Measurements from ENCODE around the gene ITPKA.
A peak's percentile ranks its signal among the peaks of the same experiment; 100 is the strongest.

The ITPKA gene

GRCh38 chr15:41493902-41494189 is 172 bp downstream of the ITPKA start:
- Histone ChIP-seq H3K4me1 (peaks cover 5% of the 10 kb centered on the region), H3K4me3 (ENCODE audit: low read depth, low read length) (peak overlapping the region; percentile 37), H3K27ac (no peak overlapping the region), H3K9me3 (ENCODE audit: control insufficient read depth, low read length) (no peaks in the 10 kb centered on the region), H3K36me3 (ENCODE audit: control insufficient read depth, insufficient read depth, low read length) (no peaks in the 10 kb centered on the region), H2AFZ (peak overlapping the region; percentile 78), H3K9ac (no peak overlapping the region), H3K27me3 (ENCODE audit: control insufficient read depth, insufficient read depth, low read length) (no peaks in the 10 kb centered on the region), H3K4me2 (ENCODE audit: low read length) (peak overlapping the region; percentile 72), H3K79me2 (no peaks in the 10 kb centered on the region)
- no peak for TF ChIP-seq CTCF (IDR thresholded peaks at IDR 0.05)

- Histone ChIP-seq H3K27me3 (ENCODE audit: control insufficient read depth, insufficient read depth, low read length) (no peaks in the 10 kb centered on the region), H3K4me3 (ENCODE audit: low read depth, low read length) (peak overlapping the region; percentile 37), H2AFZ (peak overlapping the region; percentile 78), H3K36me3 (ENCODE audit: control insufficient read depth, insufficient read depth, low read length) (no peaks in the 10 kb centered on the region), H3K79me2 (no peaks in the 10 kb centered on the region), H3K9ac (no peak overlapping the region), H3K27ac (no peak overlapping the region), H3K9me3 (ENCODE audit: control insufficient read depth, low read length) (no peaks in the 10 kb centered on the region), H3K4me2 (ENCODE audit: low read length) (peak overlapping the region; percentile 72), H3K4me1 (peaks cover 5% of the 10 kb centered on the region)
- no peak for TF ChIP-seq CTCF (IDR thresholded peaks at IDR 0.05)
Observed at GRCh38 chr15:41494190-41494921, 682 bp downstream of the ITPKA start.

DNA sequence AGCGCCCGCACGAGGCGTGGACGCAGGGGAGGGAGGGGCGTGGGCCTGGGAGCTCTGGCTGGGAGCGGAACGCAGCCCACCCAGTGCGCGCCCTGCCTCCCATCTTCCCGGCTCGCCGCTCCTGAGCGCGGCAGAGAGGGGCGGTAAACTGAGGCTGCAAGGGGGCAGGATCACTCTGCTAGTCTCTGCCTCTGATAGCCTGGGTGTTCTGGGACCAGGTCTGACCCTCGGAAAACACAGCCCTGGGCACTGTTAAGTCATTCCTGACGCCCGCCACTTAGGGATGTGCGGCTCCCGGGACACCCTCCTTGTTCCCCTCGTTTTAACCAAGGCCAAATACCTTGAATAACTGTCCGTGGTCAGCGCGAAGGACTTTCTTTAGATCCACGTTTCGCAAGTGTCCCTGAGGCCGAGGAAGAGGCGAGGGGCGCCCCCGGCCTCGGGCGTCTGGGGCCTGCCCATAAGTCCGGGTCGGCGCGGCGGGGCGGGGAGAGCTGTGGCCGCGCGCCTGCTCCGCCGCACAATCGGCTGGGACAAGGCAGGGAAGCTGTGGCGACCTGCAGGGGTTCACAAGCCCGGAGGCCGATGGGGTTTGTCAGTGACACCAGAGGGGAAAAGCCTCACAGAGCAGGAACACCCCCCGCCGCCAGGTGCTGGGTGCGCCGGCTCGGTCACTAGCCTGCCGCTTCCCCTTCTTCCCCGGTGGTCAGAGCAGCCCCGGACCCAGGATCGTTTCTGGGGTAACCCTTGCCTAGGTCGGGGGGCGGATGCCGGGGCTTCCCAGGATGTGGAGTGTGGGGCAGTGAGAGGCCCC is 1.5 kb downstream of the ITPKA start:
- TF ChIP-seq CTCF (IDR thresholded peaks at IDR 0.05), result no peak
- no peak overlapping the region for H3K27ac ChIP-seq
- H3K4me3 ChIP-seq (ENCODE audit: low read depth, low read length), result no peak overlapping the region
- no peaks in the 10 kb centered on the region for H3K36me3 ChIP-seq (ENCODE audit: control insufficient read depth, insufficient read depth, low read length)
- no peaks in the 10 kb centered on the region for H3K79me2 ChIP-seq
- H2AFZ ChIP-seq, result peak overlapping the region; percentile 78
- H3K4me1 ChIP-seq, result peaks cover 5% of the 10 kb centered on the region
- no peaks in the 10 kb centered on the region for H3K27me3 ChIP-seq (ENCODE audit: control insufficient read depth, insufficient read depth, low read length)
- no peak overlapping the region for H3K9ac ChIP-seq
- H3K9me3 ChIP-seq (ENCODE audit: control insufficient read depth, low read length), result no peaks in the 10 kb centered on the region
- H3K4me2 ChIP-seq (ENCODE audit: low read length), result no peak overlapping the region

- Histone ChIP-seq H3K4me1 (peaks cover 5% of the 10 kb centered on the region), H3K4me3 (ENCODE audit: low read depth, low read length) (no peak overlapping the region), H3K9ac (no peak overlapping the region), H3K9me3 (ENCODE audit: control insufficient read depth, low read length) (no peaks in the 10 kb centered on the region), H3K4me2 (ENCODE audit: low read length) (no peak overlapping the region), H3K36me3 (ENCODE audit: control insufficient read depth, insufficient read depth, low read length) (no peaks in the 10 kb centered on the region), H3K27me3 (ENCODE audit: control insufficient read depth, insufficient read depth, low read length) (no peaks in the 10 kb centered on the region), H3K79me2 (no peaks in the 10 kb centered on the region), H2AFZ (no peak overlapping the region), H3K27ac (no peak overlapping the region)
- no peak for TF ChIP-seq CTCF (IDR thresholded peaks at IDR 0.05)
Observed at GRCh38 chr15:41495736-41496599, 2.3 kb downstream of the ITPKA start.
